Activated naive CD4-positive, alpha-beta T cell treated with anti-CD3 and anti-CD28 coated beads, Interleukin-2, amount 10 ng/mL, durations not matched to agents 7 days and 5 days (primary cell): ENCODE results near the gene SDK1.

Experiments
- CTCF ChIA-PET: fragments of 350-600 bp; sonication (Branson Sonifier 250); formaldehyde crosslinking; loops from one replicate; lab custom pipeline; 2021; ENCODE audit warnings: antibody characterized with exemption; lab: Charles Lee
- DNase-seq: peaks from one replicate; pipeline ENCODE4 v3.0.0-alpha.2; 2020
- H3K27ac Mint-ChIP-seq: one replicate; pipeline ENCODE4 v1.8.0; 2021; ENCODE audit warnings: mild to moderate bottlenecking, moderate library complexity, mixed read lengths
- H3K27me3 Mint-ChIP-seq: one replicate; pipeline ENCODE4 v1.8.0; 2021; ENCODE audit warnings: mild to moderate bottlenecking, mixed read lengths
- H3K36me3 Mint-ChIP-seq: one replicate; pipeline ENCODE4 v1.8.0; 2021; ENCODE audit warnings: mixed read lengths
- H3K4me1 Mint-ChIP-seq: one replicate; pipeline ENCODE4 v1.8.0; 2021; ENCODE audit warnings: mixed read lengths
- H3K4me3 Mint-ChIP-seq: one replicate; pipeline ENCODE4 v1.8.0; 2021; ENCODE audit warnings: mild to moderate bottlenecking, moderate library complexity, mixed read lengths
- H3K9me3 Mint-ChIP-seq: one replicate; pipeline ENCODE4 v1.8.0; 2021; ENCODE audit warnings: mixed read lengths

The SDK1 gene

GRCh38 chr7:3899559-3899991, 598.5 kb downstream of the SDK1 start:
- H3K36me3 Mint-ChIP-seq: no peaks in the 10 kb centered on the region
- DNase-seq: no peak
- peaks cover 4% of the 10 kb centered on the region for H3K27me3 Mint-ChIP-seq
- no peaks in the 10 kb centered on the region for H3K9me3 Mint-ChIP-seq
- CTCF ChIA-PET: no interaction called here
- no peak overlapping the region for H3K4me3 Mint-ChIP-seq
- H3K4me1 Mint-ChIP-seq: no peaks in the 10 kb centered on the region
- H3K27ac Mint-ChIP-seq: no peak overlapping the region

GRCh38 chr7:3908153-3908552, 607.1 kb downstream of the SDK1 start:
- no peaks in the 10 kb centered on the region for H3K9me3 Mint-ChIP-seq
- no peaks in the 10 kb centered on the region for H3K27me3 Mint-ChIP-seq
- CTCF ChIA-PET: no interaction called here

GRCh38 chr7:3909128-3909527, 608.1 kb downstream of the SDK1 start:
- no peak for DNase-seq
- Mint-ChIP-seq H3K27me3 (no peaks in the 10 kb centered on the region), H3K27ac (no peak overlapping the region), H3K4me3 (no peak overlapping the region), H3K9me3 (no peaks in the 10 kb centered on the region), H3K4me1 (no peaks in the 10 kb centered on the region), H3K36me3 (no peaks in the 10 kb centered on the region)
- CTCF ChIA-PET: interaction anchor here (1.2 kb wide), 1 partner anchor 70 kb away, joined by 3 read pairs; no protein-coding TSS in a partner anchor

More at GRCh38 chr7:3908153-3908552, 607.1 kb downstream of the SDK1 start:
- Mint-ChIP-seq H3K4me1 (no peaks in the 10 kb centered on the region), H3K4me3 (no peak overlapping the region), H3K36me3 (no peaks in the 10 kb centered on the region), H3K27ac (no peak overlapping the region)
- DNase-seq: no peak

GRCh38 chr7:3910054-3910453, 609.0 kb downstream of the SDK1 start:
- Mint-ChIP-seq H3K4me3 (no peak overlapping the region), H3K36me3 (no peaks in the 10 kb centered on the region), H3K4me1 (no peaks in the 10 kb centered on the region), H3K9me3 (no peaks in the 10 kb centered on the region), H3K27me3 (no peaks in the 10 kb centered on the region), H3K27ac (no peak overlapping the region)
- DNase-seq: no peak
- CTCF ChIA-PET: interaction anchor here (1.2 kb wide), 1 partner anchor 69 kb away, joined by 3 read pairs; no protein-coding TSS in a partner anchor

- H3K27me3 Mint-ChIP-seq: no peaks in the 10 kb centered on the region
- H3K36me3 Mint-ChIP-seq: no peaks in the 10 kb centered on the region
- CTCF ChIA-PET: no interaction called here
These were observed 610.6 kb downstream of the SDK1 start for GRCh38 chr7:3911685-3912084.

GRCh38 chr7:3912291-3912690, 611.2 kb downstream of the SDK1 start:
- no peak for DNase-seq
- Mint-ChIP-seq H3K27me3 (no peaks in the 10 kb centered on the region), H3K9me3 (no peaks in the 10 kb centered on the region), H3K4me3 (no peak overlapping the region), H3K36me3 (no peaks in the 10 kb centered on the region), H3K27ac (no peak overlapping the region), H3K4me1 (no peaks in the 10 kb centered on the region)
- CTCF ChIA-PET: no interaction called here

More at GRCh38 chr7:3911685-3912084, 610.6 kb downstream of the SDK1 start:
- Mint-ChIP-seq H3K4me3 (no peak overlapping the region), H3K27ac (no peak overlapping the region), H3K9me3 (no peaks in the 10 kb centered on the region), H3K4me1 (no peaks in the 10 kb centered on the region)
- DNase-seq: no peak

GRCh38 chr7:3914051-3914775, 613.2 kb downstream of the SDK1 start:
- Mint-ChIP-seq H3K4me1 (peaks cover 3% of the 10 kb centered on the region), H3K4me3 (no peak overlapping the region), H3K27me3 (no peaks in the 10 kb centered on the region), H3K9me3 (peaks cover 3% of the 10 kb centered on the region), H3K27ac (no peak overlapping the region), H3K36me3 (no peaks in the 10 kb centered on the region)
- DNase-seq: no peak
- CTCF ChIA-PET: no interaction called here

- H3K27me3 Mint-ChIP-seq: no peaks in the 10 kb centered on the region
- DNase-seq: no peak
- CTCF ChIA-PET: interaction anchor here (0.8 kb wide), 1 partner anchor 18 kb away, joined by 3 read pairs; no protein-coding TSS in a partner anchor
- no peak overlapping the region for H3K4me3 Mint-ChIP-seq
- H3K9me3 Mint-ChIP-seq: peaks cover 3% of the 10 kb centered on the region
- H3K36me3 Mint-ChIP-seq: no peaks in the 10 kb centered on the region
- H3K4me1 Mint-ChIP-seq: peaks cover 3% of the 10 kb centered on the region
- H3K27ac Mint-ChIP-seq: no peak overlapping the region
These were observed 614.4 kb downstream of the SDK1 start for GRCh38 chr7:3915337-3915878.

GRCh38 chr7:3916146-3916545, 615.1 kb downstream of the SDK1 start:
- Mint-ChIP-seq H3K36me3 (no peaks in the 10 kb centered on the region), H3K27me3 (no peaks in the 10 kb centered on the region), H3K4me1 (peaks cover 3% of the 10 kb centered on the region), H3K27ac (no peak overlapping the region), H3K4me3 (no peak overlapping the region), H3K9me3 (peaks cover 3% of the 10 kb centered on the region)
- DNase-seq: no peak
- CTCF ChIA-PET: no interaction called here

GRCh38 chr7:3917436-3917835, 616.4 kb downstream of the SDK1 start:
- DNase-seq: no peak
- peaks cover 3% of the 10 kb centered on the region for H3K4me1 Mint-ChIP-seq
- CTCF ChIA-PET: no interaction called here
- H3K27me3 Mint-ChIP-seq: no peaks in the 10 kb centered on the region
- H3K4me3 Mint-ChIP-seq: no peak overlapping the region
- H3K27ac Mint-ChIP-seq: no peak overlapping the region
- H3K36me3 Mint-ChIP-seq: no peaks in the 10 kb centered on the region
- peaks cover 3% of the 10 kb centered on the region for H3K9me3 Mint-ChIP-seq

- H3K27me3 Mint-ChIP-seq: no peaks in the 10 kb centered on the region
- no peak for DNase-seq
- H3K36me3 Mint-ChIP-seq: no peaks in the 10 kb centered on the region
- H3K27ac Mint-ChIP-seq: no peak overlapping the region
- peaks cover 3% of the 10 kb centered on the region for H3K4me1 Mint-ChIP-seq
- peaks cover 3% of the 10 kb centered on the region for H3K9me3 Mint-ChIP-seq
- no peak overlapping the region for H3K4me3 Mint-ChIP-seq
- CTCF ChIA-PET: no interaction called here
These were observed 617.5 kb downstream of the SDK1 start for GRCh38 chr7:3918576-3918975.

- no peak for DNase-seq
- CTCF ChIA-PET: no interaction called here
- H3K4me1 Mint-ChIP-seq: peaks cover 3% of the 10 kb centered on the region
- H3K9me3 Mint-ChIP-seq: peaks cover 3% of the 10 kb centered on the region
- no peak overlapping the region for H3K27ac Mint-ChIP-seq
- H3K36me3 Mint-ChIP-seq: no peaks in the 10 kb centered on the region
- H3K4me3 Mint-ChIP-seq: no peak overlapping the region
- peaks cover 3% of the 10 kb centered on the region for H3K27me3 Mint-ChIP-seq
These were observed 621.2 kb downstream of the SDK1 start for GRCh38 chr7:3922175-3922635.

GRCh38 chr7:3923307-3923918, 622.4 kb downstream of the SDK1 start:
- Mint-ChIP-seq H3K27me3 (peaks cover 3% of the 10 kb centered on the region), H3K9me3 (peaks cover 3% of the 10 kb centered on the region), H3K36me3 (no peaks in the 10 kb centered on the region), H3K4me1 (peaks cover 3% of the 10 kb centered on the region), H3K27ac (no peak overlapping the region), H3K4me3 (no peak overlapping the region)
- DNase-seq: no peak
- CTCF ChIA-PET: no interaction called here

GRCh38 chr7:3924277-3924676, 623.2 kb downstream of the SDK1 start:
- Mint-ChIP-seq H3K27ac (no peak overlapping the region), H3K36me3 (no peaks in the 10 kb centered on the region), H3K4me3 (no peak overlapping the region), H3K4me1 (no peaks in the 10 kb centered on the region), H3K9me3 (no peaks in the 10 kb centered on the region), H3K27me3 (peaks cover 3% of the 10 kb centered on the region)
- CTCF ChIA-PET: no interaction called here
- DNase-seq: no peak
